Fibroblast of lung (primary cell): Measurements from ENCODE around the gene RANGRF. TPM values are rescaled to one million over a fixed set of nuclear protein-coding genes. Genes with fewer than 3 reads are reported as not detected.

Experiments
- DNase-seq, 2 donors: peaks; one replicate each; pipeline versions ENCODE4 v3.0.0 to v3.0.0-alpha.2; 2010; ENCODE audit warnings: low read depth in 2 of 2
- H2AFZ ChIP-seq: 2 replicates; pipeline ENCODE4 v1.5.1; 2012; ENCODE audit warnings: low read length, control low read depth, inconsistent platforms
- H3K27ac ChIP-seq: 2 replicates; pipeline ENCODE4 v1.5.1; 2011; ENCODE audit warnings: low read length, control low read depth; ENCODE audit not compliant: insufficient read depth
- H3K27me3 ChIP-seq: 2 replicates; pipeline ENCODE4 v1.5.1; 2011; ENCODE audit warnings: mild to moderate bottlenecking, low read length; ENCODE audit not compliant: control insufficient read depth, insufficient read depth
- H3K36me3 ChIP-seq: 2 replicates; pipeline ENCODE4 v1.5.1; 2011; ENCODE audit warnings: low read length; ENCODE audit not compliant: control insufficient read depth, insufficient read depth
- H3K4me1 ChIP-seq: 2 replicates; pipeline ENCODE4 v1.5.1; 2011; ENCODE audit warnings: low read length; ENCODE audit not compliant: control insufficient read depth, insufficient read depth; ENCODE audit errors: extremely low read depth
- H3K4me2 ChIP-seq: 2 replicates; pipeline ENCODE4 v1.5.1; 2011; ENCODE audit warnings: low read length, control low read depth; ENCODE audit not compliant: insufficient read depth; ENCODE audit errors: extremely low read depth
- H3K4me3 ChIP-seq, 4 experiments: fragments of 200-600 bp in 1 of 4; sonication (generic) in 1 of 4; replicated peaks in 1 of 4; 2 replicates each; pipeline ENCODE4 v1.5.1; 2011 to 2016; ENCODE audit warnings: low read length in 4 of 4, low read depth in 3 of 4, mild to moderate bottlenecking in 3 of 4, control low read depth in 2 of 4, inconsistent platforms in 1 of 4, mixed read lengths in 1 of 4; ENCODE audit not compliant: insufficient read depth in 1 of 4; ENCODE audit errors: control extremely low read depth in 1 of 4
- H3K79me2 ChIP-seq: 2 replicates; pipeline ENCODE4 v1.5.1; 2012; ENCODE audit warnings: mild to moderate bottlenecking, low read length, inconsistent platforms; ENCODE audit not compliant: control insufficient read depth, insufficient read depth
- H3K9ac ChIP-seq: 2 replicates; pipeline ENCODE4 v1.5.1; 2011; ENCODE audit warnings: mild to moderate bottlenecking, low read length, control low read depth; ENCODE audit not compliant: insufficient read depth
- H3K9me3 ChIP-seq: 2 replicates; pipeline ENCODE4 v1.5.1; 2012; ENCODE audit warnings: low read depth, low read length; ENCODE audit not compliant: control insufficient read depth, insufficient read depth
- H4K20me1 ChIP-seq: 2 replicates; pipeline ENCODE4 v1.5.1; 2011; ENCODE audit warnings: low read length; ENCODE audit not compliant: control insufficient read depth, insufficient read depth; ENCODE audit errors: extremely low read depth
- EZH2 ChIP-seq: IDR thresholded peaks from 2 replicates; pipeline ENCODE4 v1.5.1; 2012; ENCODE audit warnings: low read length, control low read depth, mild to moderate bottlenecking; ENCODE audit errors: missing control alignments
- polyA plus RNA-seq, 2 donors: library from polyadenylated mRNA; depleted of rRNA in 1 of 2; stranded (reverse) in 1 of 2; unstranded in 1 of 2; fragments of >200 nt; gene quantifications; 2 replicates each; pipeline ENCODE4 v1.2.1, GENCODE V29; 2011 to 2012; ENCODE audit warnings: missing spikeins in 1 of 2
- total RNA-seq: library from RNA; depleted of rRNA; stranded (reverse); fragments of >200 nt; gene quantifications from 2 replicates; pipeline ENCODE4 v1.2.1, GENCODE V29; 2014
- TF ChIP-seq, protein P1 (sequence below), 2 donors: IDR thresholded peaks in 1 of 2; conservative IDR thresholded peaks in 1 of 2; 1 replicate in 1 of 2; 2 replicates in 1 of 2; pipeline ENCODE4 v1.5.1; 2011 to 2012; ENCODE audit warnings: low read length in 2 of 2, control low read depth in 1 of 2, inconsistent platforms in 1 of 2, low read depth in 1 of 2, mild to moderate bottlenecking in 1 of 2

The RANGRF gene
- total and polyA plus RNA-seq, 2 donors (not counting 1 experiment from before 2014, with no cell fraction given), result 15.4 to 19.8 TPM

DNA sequence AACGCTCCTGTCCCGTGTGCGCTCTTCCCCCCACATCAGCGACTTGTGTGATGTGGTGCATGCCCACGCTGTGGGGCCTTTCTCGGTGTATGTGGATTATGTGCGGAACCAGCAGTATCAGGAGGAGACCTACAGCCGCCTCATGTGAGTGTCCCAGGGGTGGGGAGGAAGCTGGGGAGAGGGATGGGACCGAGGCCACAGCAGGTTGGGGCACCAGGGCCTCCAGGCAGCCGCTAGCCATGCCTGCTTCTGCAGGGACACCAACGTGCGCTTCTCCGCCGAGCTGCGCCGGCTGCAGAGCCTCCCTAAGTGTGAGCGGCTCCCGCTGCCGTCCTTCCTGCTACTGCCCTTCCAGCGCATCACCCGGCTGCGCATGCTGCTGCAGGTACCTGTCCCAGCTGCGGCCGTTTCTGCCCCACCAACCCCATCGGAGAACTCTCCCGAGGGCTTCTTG, 27.3 kb downstream of the RANGRF start:
- Histone ChIP-seq H3K4me3 (no peak overlapping the region), H3K79me2 (no peaks in the 10 kb centered on the region), H3K4me1 (no peaks in the 10 kb centered on the region), H2AFZ (no peak overlapping the region), H3K9ac (no peak overlapping the region), H3K27ac (no peak overlapping the region), H3K4me2 (no peak overlapping the region), H4K20me1 (no peaks in the 10 kb centered on the region), H3K27me3 (peaks cover 43% of the 10 kb centered on the region), H3K36me3 (no peaks in the 10 kb centered on the region), H3K9me3 (no peaks in the 10 kb centered on the region)
- TF ChIP-seq, protein P1, sequence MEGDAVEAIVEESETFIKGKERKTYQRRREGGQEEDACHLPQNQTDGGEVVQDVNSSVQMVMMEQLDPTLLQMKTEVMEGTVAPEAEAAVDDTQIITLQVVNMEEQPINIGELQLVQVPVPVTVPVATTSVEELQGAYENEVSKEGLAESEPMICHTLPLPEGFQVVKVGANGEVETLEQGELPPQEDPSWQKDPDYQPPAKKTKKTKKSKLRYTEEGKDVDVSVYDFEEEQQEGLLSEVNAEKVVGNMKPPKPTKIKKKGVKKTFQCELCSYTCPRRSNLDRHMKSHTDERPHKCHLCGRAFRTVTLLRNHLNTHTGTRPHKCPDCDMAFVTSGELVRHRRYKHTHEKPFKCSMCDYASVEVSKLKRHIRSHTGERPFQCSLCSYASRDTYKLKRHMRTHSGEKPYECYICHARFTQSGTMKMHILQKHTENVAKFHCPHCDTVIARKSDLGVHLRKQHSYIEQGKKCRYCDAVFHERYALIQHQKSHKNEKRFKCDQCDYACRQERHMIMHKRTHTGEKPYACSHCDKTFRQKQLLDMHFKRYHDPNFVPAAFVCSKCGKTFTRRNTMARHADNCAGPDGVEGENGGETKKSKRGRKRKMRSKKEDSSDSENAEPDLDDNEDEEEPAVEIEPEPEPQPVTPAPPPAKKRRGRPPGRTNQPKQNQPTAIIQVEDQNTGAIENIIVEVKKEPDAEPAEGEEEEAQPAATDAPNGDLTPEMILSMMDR (conservative IDR thresholded peaks at IDR 0.05 in 1 of 2, IDR thresholded peaks at IDR 0.05 in 1 of 2; ENCODE audit: low read depth in 1 of 2, low read length in 2 of 2), result no peak
- peak; percentile 93 for TF ChIP-seq EZH2
- DNase-seq, result no peak

DNA sequence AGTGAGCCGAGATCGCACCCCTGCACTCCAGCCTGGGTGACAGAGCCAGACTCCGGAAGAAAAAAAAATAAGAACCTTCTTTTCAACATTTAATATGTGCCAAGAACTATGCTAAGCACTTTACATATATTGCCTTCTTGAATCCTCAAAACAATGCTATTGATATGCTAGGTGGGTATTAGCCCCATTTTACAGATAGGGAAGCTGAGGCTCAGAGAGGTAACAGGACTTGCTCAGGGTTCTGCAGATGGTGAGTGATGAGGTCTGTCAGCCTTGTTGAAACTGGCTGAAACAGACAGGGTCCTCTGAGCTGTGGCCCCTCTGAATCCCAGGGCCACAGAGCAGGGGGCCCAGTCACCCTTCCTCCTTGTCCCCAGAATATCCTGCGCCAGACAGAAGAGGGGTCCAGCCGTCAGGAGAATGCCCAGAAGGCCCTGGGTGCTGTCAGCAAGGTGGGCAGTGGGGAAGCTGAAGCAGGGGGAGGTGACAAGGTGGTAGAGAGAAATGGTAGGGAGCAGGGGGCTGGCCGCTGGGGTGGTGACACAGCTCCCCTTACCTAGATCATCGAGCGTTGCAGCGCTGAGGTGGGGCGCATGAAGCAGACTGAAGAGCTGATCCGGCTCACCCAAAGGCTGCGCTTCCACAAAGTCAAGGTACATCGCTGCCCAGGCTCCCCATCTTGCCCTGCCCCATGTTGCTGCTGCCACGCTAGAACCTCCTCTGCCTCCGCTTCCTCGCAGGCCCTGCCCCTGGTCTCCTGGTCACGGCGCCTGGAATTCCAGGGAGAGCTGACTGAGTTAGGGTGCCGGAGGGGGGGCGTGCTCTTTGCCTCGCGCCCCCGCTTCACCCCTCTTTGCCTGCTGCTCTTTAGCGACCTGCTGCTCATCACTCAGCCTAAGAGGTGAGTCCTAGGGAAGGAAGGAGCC, 29.8 kb downstream of the RANGRF start:
- no peak overlapping the region for H3K9ac ChIP-seq
- TF ChIP-seq EZH2, result no peak
- H3K9me3 ChIP-seq, result no peaks in the 10 kb centered on the region
- H3K27me3 ChIP-seq, result peaks cover 39% of the 10 kb centered on the region
- no peak overlapping the region for H3K4me2 ChIP-seq
- H3K4me3 ChIP-seq, result no peak overlapping the region
- H3K27ac ChIP-seq, result no peak overlapping the region
- DNase-seq, result no peak
- no peaks in the 10 kb centered on the region for H4K20me1 ChIP-seq
- no peaks in the 10 kb centered on the region for H3K4me1 ChIP-seq
- no peaks in the 10 kb centered on the region for H3K79me2 ChIP-seq
- H2AFZ ChIP-seq, result no peak overlapping the region
- H3K36me3 ChIP-seq, result no peaks in the 10 kb centered on the region

DNA sequence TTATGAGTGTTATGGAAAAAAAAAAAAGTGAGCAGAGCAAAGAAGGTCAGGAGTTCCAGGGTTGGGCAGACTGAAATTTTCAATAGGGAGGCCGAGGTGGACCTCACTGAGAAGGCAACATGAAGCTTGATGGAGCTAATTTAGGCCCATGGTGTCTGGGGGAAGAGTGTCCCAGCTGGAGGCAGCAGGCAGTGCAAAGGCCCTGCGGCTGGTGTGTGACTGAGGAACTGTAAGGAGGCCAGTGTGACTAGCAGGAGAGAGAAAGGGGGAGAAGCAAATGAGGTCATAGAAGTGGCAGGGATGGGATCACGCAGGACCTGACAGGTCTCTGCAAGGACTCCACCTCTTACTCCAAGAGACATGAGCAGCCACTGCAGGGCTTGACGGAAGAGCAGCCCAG, 31.8 kb downstream of the RANGRF start:
- H3K9ac ChIP-seq, result no peak overlapping the region
- no peak overlapping the region for H3K4me2 ChIP-seq
- no peak for TF ChIP-seq EZH2
- TF ChIP-seq, protein P1 (conservative IDR thresholded peaks at IDR 0.05 in 1 of 2, IDR thresholded peaks at IDR 0.05 in 1 of 2; ENCODE audit: low read depth in 1 of 2, low read length in 2 of 2), result no peak
- H2AFZ ChIP-seq, result no peak overlapping the region
- no peaks in the 10 kb centered on the region for H3K36me3 ChIP-seq
- H4K20me1 ChIP-seq, result no peaks in the 10 kb centered on the region
- no peak overlapping the region for H3K27ac ChIP-seq
- no peaks in the 10 kb centered on the region for H3K4me1 ChIP-seq
- H3K4me3 ChIP-seq, result no peak overlapping the region
- no peaks in the 10 kb centered on the region for H3K79me2 ChIP-seq
- H3K27me3 ChIP-seq, result peaks cover 20% of the 10 kb centered on the region
- no peak for DNase-seq
- H3K9me3 ChIP-seq, result no peaks in the 10 kb centered on the region
